Choroid plexus epithelial cell (primary cell): ENCODE data around the gene SERPINB8.

Source experiments
- DNase-seq: peaks from one replicate; pipeline ENCODE4 v3.0.0-alpha.2; 2010; ENCODE audit warnings: low read depth
- H3K4me3 ChIP-seq: 2 replicates; pipeline ENCODE4 v1.5.1; 2011; ENCODE audit warnings: low read depth, mild to moderate bottlenecking, control low read depth, low read length, moderate library complexity
- CTCF ChIP-seq: conservative IDR thresholded peaks from 2 replicates; pipeline ENCODE4 v1.5.1; 2011; ENCODE audit warnings: low read depth, mild to moderate bottlenecking, control low read depth, inconsistent platforms, low read length, moderate library complexity

Gene SERPINB8

DNA sequence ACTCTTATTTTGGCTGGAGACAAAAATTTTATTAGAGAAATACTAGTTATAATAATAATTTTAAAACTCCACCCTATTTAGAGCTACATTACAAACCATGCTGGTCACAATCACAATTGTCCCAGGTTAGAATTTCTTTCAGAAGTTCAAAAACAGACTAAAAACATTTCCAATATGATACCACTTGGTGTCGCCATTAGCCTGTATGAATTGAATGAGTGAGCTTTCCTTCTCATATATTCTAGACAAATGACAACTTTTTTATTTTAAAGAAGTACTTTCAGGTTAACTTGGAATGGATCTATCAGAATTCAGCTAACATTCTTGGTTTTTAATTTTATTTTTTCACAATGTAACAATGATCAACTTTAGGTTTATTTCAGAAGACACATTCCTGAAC lies 48.0 kb downstream of the SERPINB8 start:
- peak; percentile 55 for TF ChIP-seq CTCF
- DNase-seq = peak; percentile 61
- H3K4me3 ChIP-seq = no peak overlapping the region

GRCh38 chr18:64019922-64020756 lies 50.3 kb downstream of the SERPINB8 start:
- no peak for DNase-seq
- no peak for TF ChIP-seq CTCF
- no peak overlapping the region for H3K4me3 ChIP-seq

- no peak for DNase-seq
- TF ChIP-seq CTCF = no peak
- no peak overlapping the region for H3K4me3 ChIP-seq
These were observed 56.5 kb downstream of the SERPINB8 start for GRCh38 chr18:64026350-64026749.

DNA sequence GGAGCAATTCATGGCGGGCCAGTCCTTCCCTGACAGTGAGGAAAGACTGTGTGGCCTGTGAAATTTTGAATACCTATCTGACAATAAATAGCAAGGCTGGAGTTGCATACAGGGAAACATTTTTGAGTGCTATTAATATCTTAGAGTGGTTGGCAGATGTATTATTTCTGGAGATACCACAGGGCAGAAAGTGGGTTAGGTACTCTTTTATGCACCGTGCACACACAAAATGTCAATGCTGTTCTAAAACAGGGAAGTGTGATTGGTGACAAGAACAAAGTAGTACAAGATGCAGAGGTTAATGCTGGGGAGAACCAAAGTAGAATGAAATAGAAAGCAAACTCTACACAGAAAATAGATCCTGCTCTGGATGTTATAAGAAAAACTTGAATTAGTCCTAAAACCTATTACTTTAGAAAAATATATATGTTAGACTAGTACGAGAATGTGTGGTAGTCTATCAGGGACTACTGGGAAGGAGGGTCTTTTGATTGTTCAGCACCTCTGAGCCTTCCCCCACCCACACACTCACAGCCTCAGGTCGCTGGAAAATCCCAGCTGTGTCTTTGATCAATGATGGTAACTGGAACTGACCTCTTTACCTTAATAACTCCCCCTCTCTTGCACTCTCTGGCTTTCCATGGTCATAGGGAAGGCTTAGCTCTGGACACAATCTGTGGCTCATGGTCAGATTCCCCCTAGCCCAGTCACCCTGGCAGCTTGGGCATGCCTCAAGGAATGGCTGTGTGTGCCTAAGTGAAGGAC lies 58.2 kb downstream of the SERPINB8 start:
- no peak overlapping the region for H3K4me3 ChIP-seq
- no peak for TF ChIP-seq CTCF
- DNase-seq = no peak

GRCh38 chr18:64029096-64029495 lies 59.2 kb downstream of the SERPINB8 start:
- no peak overlapping the region for H3K4me3 ChIP-seq
- DNase-seq = no peak
- no peak for TF ChIP-seq CTCF

GRCh38 chr18:64031411-64031810 lies 61.5 kb downstream of the SERPINB8 start:
- no peak overlapping the region for H3K4me3 ChIP-seq
- no peak for DNase-seq
- TF ChIP-seq CTCF = no peak
